Measurements from ENCODE around the gene ZNF850. TPM values are rescaled to one million over a fixed set of nuclear protein-coding genes. Genes with fewer than 3 reads are reported as not detected.
"Not testable (repeated sequence)": the region's sequence is repeated elsewhere in the genome, so short reads cannot be mapped to it uniquely, and the experiment has no call there.

Gene ZNF850
- total RNA-seq, 1 experiment from 2014 or later: 23.9 TPM

DNA sequence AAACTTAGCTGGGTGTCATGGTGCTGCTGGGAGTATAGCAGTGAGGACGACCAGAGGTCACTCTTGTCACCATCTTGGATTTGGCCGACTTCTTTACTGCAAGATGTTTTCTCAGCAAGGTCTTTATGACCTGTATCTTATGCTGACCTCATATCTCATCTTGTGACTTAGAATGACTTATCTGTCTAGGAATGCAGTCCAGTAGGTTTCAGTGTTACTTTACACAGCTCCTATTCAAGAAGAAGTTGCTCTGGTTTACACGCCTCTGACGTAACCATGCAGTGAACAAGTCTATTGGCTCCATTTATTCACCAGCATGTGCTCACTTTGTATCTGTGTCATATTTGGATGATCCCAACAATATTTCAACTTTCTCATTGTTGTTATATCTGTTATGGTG is 26.7 kb downstream of the ZNF850 start:
- H2BK20ac ChIP-seq (ENCODE audit: low read depth, low read length, poor library complexity, severe bottlenecking): no peak overlapping the region
- no peak for TF ChIP-seq CTCF (conservative IDR thresholded peaks at IDR 0.05)
- H3K9ac ChIP-seq (ENCODE audit: extremely low read depth, insufficient read length, low read length): no peak overlapping the region
- peaks cover 56% of the 10 kb centered on the region for H3K9me3 ChIP-seq (ENCODE audit: control insufficient read depth, low read depth, low read length)
- WGBS (ENCODE audit: extremely low coverage, insufficient read length, low lambda C conversion rate): no CpG with 5 or more reads among the region's 4 CpGs
- no peak overlapping the region for H4K5ac ChIP-seq (ENCODE audit: insufficient read length, low read depth, low read length)
- no peak overlapping the region for H3K14ac ChIP-seq (ENCODE audit: insufficient read depth, low read length)
- no peaks in the 10 kb centered on the region for H3K4me1 Mint-ChIP-seq
- peaks cover 96% of the 10 kb centered on the region in 2 experiments for H3K9me3 Mint-ChIP-seq
- H3K79me1 ChIP-seq (ENCODE audit: insufficient read depth, low read depth, low read length, poor library complexity, severe bottlenecking): no peaks in the 10 kb centered on the region
- H3K27me3 Mint-ChIP-seq (ENCODE audit: low read depth): peaks cover 21% of the 10 kb centered on the region
- DNase-seq: no peak
- no peak overlapping the region for H3K27ac ChIP-seq (ENCODE audit: insufficient read length, low read depth, low read length)
- H3T11ph ChIP-seq (ENCODE audit: low read length): no peak overlapping the region
- no peak overlapping the region for H3K56ac ChIP-seq (ENCODE audit: insufficient read length, low read depth, low read length)
- no peak overlapping the region for H3K4ac ChIP-seq (ENCODE audit: low read depth, low read length)
- H3K79me2 ChIP-seq (ENCODE audit: insufficient read depth, low read length): no peaks in the 10 kb centered on the region
- no peak overlapping the region for H2AK5ac ChIP-seq (ENCODE audit: insufficient read length, low read length)
- no peak overlapping the region for H3K4me2 ChIP-seq (ENCODE audit: insufficient read depth, insufficient read length, low read length)
- no peak overlapping the region for H4K8ac ChIP-seq (replicated peaks; ENCODE audit: insufficient read length, low read depth, low read length)
- H3K27me3 ChIP-seq (ENCODE audit: insufficient read depth, low read length): no peaks in the 10 kb centered on the region
- no peak overlapping the region for H4K91ac ChIP-seq (ENCODE audit: insufficient read length, low read depth, low read length)
- no peak overlapping the region for H2BK15ac ChIP-seq (ENCODE audit: low read depth, low read length)
- H3K4me3 Mint-ChIP-seq: no peak overlapping the region
- no peaks in the 10 kb centered on the region for H3K23me2 ChIP-seq (ENCODE audit: insufficient read length, low read depth, low read length, poor library complexity, severe bottlenecking)
- H3K23ac ChIP-seq (ENCODE audit: insufficient read length, low read depth, low read length): no peak overlapping the region
- H2AFZ ChIP-seq (ENCODE audit: low read length): no peak overlapping the region
- H2BK12ac ChIP-seq (ENCODE audit: insufficient read length, low read depth, low read length): no peak overlapping the region
- no peak overlapping the region for H2BK5ac ChIP-seq (ENCODE audit: insufficient read length, low read length)
- H4K20me1 ChIP-seq (ENCODE audit: control insufficient read depth, insufficient read depth, insufficient read length): no peaks in the 10 kb centered on the region
- H2BK120ac ChIP-seq (ENCODE audit: low read depth, low read length, poor library complexity, severe bottlenecking): no peak overlapping the region
- no peak overlapping the region for H3K27ac Mint-ChIP-seq
- H3K36me3 Mint-ChIP-seq (ENCODE audit: insufficient read depth in 1 of 3, low read depth in 3 of 3): peaks cover 77 to 84% (median 79%) of the 10 kb centered on the region in 3 experiments
- no peak overlapping the region for H3K18ac ChIP-seq (ENCODE audit: insufficient read length, low read depth, low read length)
- H3K4me1 ChIP-seq (ENCODE audit: insufficient read depth, low read length): no peaks in the 10 kb centered on the region

- not testable (repeated sequence) for H2AFZ ChIP-seq (ENCODE audit: low read length); H2BK15ac ChIP-seq (ENCODE audit: low read depth, low read length); H3K27ac Mint-ChIP-seq; H3K27ac ChIP-seq (ENCODE audit: insufficient read length, low read depth, low read length); H3K4ac ChIP-seq (ENCODE audit: low read depth, low read length); H3K27me3 ChIP-seq (ENCODE audit: insufficient read depth, low read length); H4K5ac ChIP-seq (ENCODE audit: insufficient read length, low read depth, low read length); H3K4me1 ChIP-seq (ENCODE audit: insufficient read depth, low read length); DNase-seq; H3K79me1 ChIP-seq (ENCODE audit: insufficient read depth, low read depth, low read length, poor library complexity, severe bottlenecking); H3K79me2 ChIP-seq (ENCODE audit: insufficient read depth, low read length); H2AK5ac ChIP-seq (ENCODE audit: insufficient read length, low read length); H3K18ac ChIP-seq (ENCODE audit: insufficient read length, low read depth, low read length); H4K8ac ChIP-seq (replicated peaks; ENCODE audit: insufficient read length, low read depth, low read length); H3K23ac ChIP-seq (ENCODE audit: insufficient read length, low read depth, low read length); H3K4me2 ChIP-seq (ENCODE audit: insufficient read depth, insufficient read length, low read length); H3K14ac ChIP-seq (ENCODE audit: insufficient read depth, low read length); H3T11ph ChIP-seq (ENCODE audit: low read length); H2BK12ac ChIP-seq (ENCODE audit: insufficient read length, low read depth, low read length); H2BK20ac ChIP-seq (ENCODE audit: low read depth, low read length, poor library complexity, severe bottlenecking); H3K9ac ChIP-seq (ENCODE audit: extremely low read depth, insufficient read length, low read length); H4K91ac ChIP-seq (ENCODE audit: insufficient read length, low read depth, low read length); H3K4me3 Mint-ChIP-seq; H2BK120ac ChIP-seq (ENCODE audit: low read depth, low read length, poor library complexity, severe bottlenecking); H3K4me1 Mint-ChIP-seq; H3K56ac ChIP-seq (ENCODE audit: insufficient read length, low read depth, low read length); H4K20me1 ChIP-seq (ENCODE audit: control insufficient read depth, insufficient read depth, insufficient read length); H2BK5ac ChIP-seq (ENCODE audit: insufficient read length, low read length); H3K27me3 Mint-ChIP-seq (ENCODE audit: low read depth); H3K23me2 ChIP-seq (ENCODE audit: insufficient read length, low read depth, low read length, poor library complexity, severe bottlenecking)
- peaks cover 19% of the 10 kb centered on the region for H3K9me3 ChIP-seq (ENCODE audit: control insufficient read depth, low read depth, low read length)
- Mint-ChIP-seq H3K9me3 (peaks cover 94 to 95% of the 10 kb centered on the region in 2 experiments), H3K36me3 (ENCODE audit: insufficient read depth in 1 of 3, low read depth in 3 of 3) (peaks cover 57 to 80% (median 74%) of the 10 kb centered on the region in 3 experiments)
- no CpG with 5 or more reads among the region's 9 CpGs for WGBS (ENCODE audit: extremely low coverage, insufficient read length, low lambda C conversion rate)
Observed at GRCh38 chr19:36736166-36736565, 36.4 kb downstream of the ZNF850 start.
